ENCODE results near the gene COL23A1. TPM values are rescaled to one million over a fixed set of nuclear protein-coding genes. Genes with fewer than 3 reads are reported as not detected.

The COL23A1 gene
- total and polyA plus RNA-seq, 4 donors = 0.76 to 4.4 (median 1.3) TPM

GRCh38 chr5:178246624-178247279 is 343.4 kb downstream of the COL23A1 start:
- 84 to 86% methylated on average over 15 of the region's 15 CpGs for WGBS, 2 donors
- Histone ChIP-seq H3K4me3 (no peak overlapping the region), H3K27me3 (ENCODE audit: control insufficient read depth in 3 of 3, insufficient read depth in 3 of 3, low read length in 2 of 3) (no peaks in the 10 kb centered on the region), H3K9ac (ENCODE audit: insufficient read depth in 1 of 2, low read length in 2 of 2) (no peak overlapping the region), H3K4me1 (ENCODE audit: control insufficient read depth in 5 of 5, insufficient read depth in 5 of 5, low read length in 5 of 5) (no peaks in the 10 kb centered on the region), H3K27ac (ENCODE audit: low read depth in 1 of 2, low read length in 1 of 2) (no peak overlapping the region), H3K36me3 (ENCODE audit: control insufficient read depth in 4 of 4, insufficient read depth in 4 of 4, low read length in 4 of 4) (no peaks in the 10 kb centered on the region), H3K9me3 (ENCODE audit: control insufficient read depth in 4 of 4, insufficient read depth in 3 of 4, low read length in 3 of 4) (no peaks in the 10 kb centered on the region)
- DNase-seq = no peak
- TF ChIP-seq CTCF (IDR thresholded peaks at IDR 0.05; ENCODE audit: control extremely low read depth, extremely low read depth) = no peak
- no peak for ATAC-seq (ENCODE audit: insufficient read depth, low FRiP score)

- 85 to 98% methylated on average over 2 of the region's 2 CpGs for WGBS, 2 donors
- no peak for TF ChIP-seq CTCF (IDR thresholded peaks at IDR 0.05; ENCODE audit: control extremely low read depth, extremely low read depth)
- ATAC-seq (ENCODE audit: insufficient read depth, low FRiP score) = no peak
Measured at GRCh38 chr5:178245389-178245788, 344.8 kb downstream of the COL23A1 start.

GRCh38 chr5:178244576-178244975 is 345.6 kb downstream of the COL23A1 start:
- TF ChIP-seq CTCF (IDR thresholded peaks at IDR 0.05; ENCODE audit: control extremely low read depth, extremely low read depth) = no peak
- no peaks in the 10 kb centered on the region for H3K9me3 ChIP-seq (ENCODE audit: control insufficient read depth in 4 of 4, insufficient read depth in 3 of 4, low read length in 3 of 4)
- 57 to 87% methylated on average over 2 of the region's 2 CpGs for WGBS, 2 donors
- peaks cover 0 to 10% (median 0%) of the 10 kb centered on the region in 5 donors for H3K4me1 ChIP-seq (ENCODE audit: control insufficient read depth in 5 of 5, insufficient read depth in 5 of 5, low read length in 5 of 5)
- ATAC-seq (ENCODE audit: insufficient read depth, low FRiP score) (no peak), DNase-seq (no peak)
- H3K9ac ChIP-seq (ENCODE audit: insufficient read depth in 1 of 2, low read length in 2 of 2) = no peak overlapping the region
- no peaks in the 10 kb centered on the region for H3K27me3 ChIP-seq (ENCODE audit: control insufficient read depth in 3 of 3, insufficient read depth in 3 of 3, low read length in 2 of 3)
- no peak overlapping the region for H3K4me3 ChIP-seq
- no peak overlapping the region for H3K27ac ChIP-seq (ENCODE audit: low read depth in 1 of 2, low read length in 1 of 2)
- H3K36me3 ChIP-seq (ENCODE audit: control insufficient read depth in 4 of 4, insufficient read depth in 4 of 4, low read length in 4 of 4) = no peaks in the 10 kb centered on the region

More at GRCh38 chr5:178245389-178245788, 344.8 kb downstream of the COL23A1 start:
- Histone ChIP-seq H3K9me3 (ENCODE audit: control insufficient read depth in 4 of 4, insufficient read depth in 3 of 4, low read length in 3 of 4) (no peaks in the 10 kb centered on the region), H3K36me3 (ENCODE audit: control insufficient read depth in 4 of 4, insufficient read depth in 4 of 4, low read length in 4 of 4) (no peaks in the 10 kb centered on the region), H3K4me1 (ENCODE audit: control insufficient read depth in 5 of 5, insufficient read depth in 5 of 5, low read length in 5 of 5) (peaks cover 0 to 7% (median 0%) of the 10 kb centered on the region in 5 donors), H3K27ac (ENCODE audit: low read depth in 1 of 2, low read length in 1 of 2) (no peak overlapping the region), H3K4me3 (no peak overlapping the region), H3K9ac (ENCODE audit: insufficient read depth in 1 of 2, low read length in 2 of 2) (no peak overlapping the region), H3K27me3 (ENCODE audit: control insufficient read depth in 3 of 3, insufficient read depth in 3 of 3, low read length in 2 of 3) (no peaks in the 10 kb centered on the region)
- DNase-seq = no peak

- no peak for TF ChIP-seq CTCF (IDR thresholded peaks at IDR 0.05; ENCODE audit: control extremely low read depth, extremely low read depth)
- no peaks in the 10 kb centered on the region for H3K27me3 ChIP-seq (ENCODE audit: control insufficient read depth in 3 of 3, insufficient read depth in 3 of 3, low read length in 2 of 3)
- 77 to 83% methylated on average over 10 of the region's 10 CpGs for WGBS, 2 donors
- no peaks in the 10 kb centered on the region for H3K9me3 ChIP-seq (ENCODE audit: control insufficient read depth in 4 of 4, insufficient read depth in 3 of 4, low read length in 3 of 4)
- H3K27ac ChIP-seq (ENCODE audit: low read depth in 1 of 2, low read length in 1 of 2) = no peak overlapping the region
- no peak for ATAC-seq (ENCODE audit: insufficient read depth, low FRiP score)
- DNase-seq = no peak
- H3K9ac ChIP-seq (ENCODE audit: insufficient read depth in 1 of 2, low read length in 2 of 2) = no peak overlapping the region
- no peak overlapping the region for H3K4me3 ChIP-seq
- peaks cover 0 to 26% (median 0%) of the 10 kb centered on the region in 5 donors for H3K4me1 ChIP-seq (ENCODE audit: control insufficient read depth in 5 of 5, insufficient read depth in 5 of 5, low read length in 5 of 5)
- no peaks in the 10 kb centered on the region for H3K36me3 ChIP-seq (ENCODE audit: control insufficient read depth in 4 of 4, insufficient read depth in 4 of 4, low read length in 4 of 4)
Measured at GRCh38 chr5:178242416-178242815, 347.8 kb downstream of the COL23A1 start.
